Activated CD4-positive, alpha-beta T cell treated with anti-CD3 and anti-CD28 coated beads, Interleukin-2, amount 10 ng/mL, durations not matched to agents 24 days and 14 days (primary cell): ENCODE results near the gene CSTB. TPM values are rescaled to one million over a fixed set of nuclear protein-coding genes. Genes with fewer than 3 reads are reported as not detected.

Experiments
- DNase-seq: peaks from one replicate; pipeline ENCODE4 v3.0.0; 2022
- H3K27ac Mint-ChIP-seq: one replicate; pipeline ENCODE4 v1.8.0; 2022; ENCODE audit warnings: mild to moderate bottlenecking, mixed read lengths
- H3K27me3 Mint-ChIP-seq: one replicate; pipeline ENCODE4 v1.8.0; 2022; ENCODE audit warnings: mixed read lengths
- H3K36me3 Mint-ChIP-seq: one replicate; pipeline ENCODE4 v1.8.0; 2022; ENCODE audit warnings: low read depth, mild to moderate bottlenecking, mixed read lengths
- H3K4me1 Mint-ChIP-seq: one replicate; pipeline ENCODE4 v1.8.0; 2021; ENCODE audit warnings: mixed read lengths
- H3K4me3 Mint-ChIP-seq: one replicate; pipeline ENCODE4 v1.8.0; 2022; ENCODE audit warnings: mild to moderate bottlenecking, moderate library complexity, mixed read lengths
- H3K9me3 Mint-ChIP-seq: one replicate; pipeline ENCODE4 v1.8.0; 2021; ENCODE audit warnings: mixed read lengths
- intact Hi-C: fragments of 100-400 bp; cut with micrococcal nuclease; formaldehyde crosslinking; loops from one replicate; pipeline ENCODE4 v1.15.1; 2023
- total RNA-seq: library from RNA; stranded (reverse); gene quantifications from 2 replicates; pipeline ENCODE4 v1.2.3, GENCODE V29; 2022

Gene CSTB
- total RNA-seq, 1 donor from 2014 or later = 59.2 TPM

DNA sequence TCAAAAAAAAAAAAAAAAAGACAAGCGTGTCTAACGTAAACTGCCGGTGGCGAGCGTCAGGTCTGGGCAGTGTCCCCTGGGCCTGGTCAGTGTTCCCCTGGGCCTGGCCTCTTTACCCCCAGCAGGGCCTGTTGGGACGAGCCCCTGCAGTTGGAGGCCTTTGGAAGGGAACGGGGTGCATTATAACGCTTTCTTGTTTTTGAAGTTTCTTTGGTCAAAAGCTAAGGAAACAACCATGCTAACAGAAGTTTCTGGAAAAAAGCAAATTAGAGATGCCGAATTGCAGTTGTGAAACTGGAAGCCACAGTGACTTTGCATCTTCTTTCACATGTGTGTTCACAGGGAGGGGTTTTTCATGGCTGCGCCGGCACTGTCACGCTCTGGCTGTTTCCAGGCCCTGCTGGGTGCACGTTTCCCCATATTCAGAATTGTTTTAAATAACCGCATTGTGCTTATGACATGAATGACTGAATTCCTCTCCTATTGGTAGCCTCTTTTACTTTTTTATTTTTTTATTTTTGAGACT is 29.2 kb upstream of the CSTB start:
- peaks cover 2% of the 10 kb centered on the region for H3K4me1 Mint-ChIP-seq
- no peaks in the 10 kb centered on the region for H3K27me3 Mint-ChIP-seq
- H3K27ac Mint-ChIP-seq = peak overlapping the region; percentile 60
- no peaks in the 10 kb centered on the region for H3K9me3 Mint-ChIP-seq
- intact Hi-C loops = no loop called here
- no peak for DNase-seq
- peaks cover 34% of the 10 kb centered on the region for H3K36me3 Mint-ChIP-seq
- no peak overlapping the region for H3K4me3 Mint-ChIP-seq

GRCh38 chr21:43803558-43804300 is 27.6 kb upstream of the CSTB start:
- peaks cover 2% of the 10 kb centered on the region for H3K4me1 Mint-ChIP-seq
- peaks cover 44% of the 10 kb centered on the region for H3K36me3 Mint-ChIP-seq
- no peak for DNase-seq
- H3K4me3 Mint-ChIP-seq = no peak overlapping the region
- no peaks in the 10 kb centered on the region for H3K27me3 Mint-ChIP-seq
- no peak overlapping the region for H3K27ac Mint-ChIP-seq
- intact Hi-C loops = no loop called here
- H3K9me3 Mint-ChIP-seq = no peaks in the 10 kb centered on the region

DNA sequence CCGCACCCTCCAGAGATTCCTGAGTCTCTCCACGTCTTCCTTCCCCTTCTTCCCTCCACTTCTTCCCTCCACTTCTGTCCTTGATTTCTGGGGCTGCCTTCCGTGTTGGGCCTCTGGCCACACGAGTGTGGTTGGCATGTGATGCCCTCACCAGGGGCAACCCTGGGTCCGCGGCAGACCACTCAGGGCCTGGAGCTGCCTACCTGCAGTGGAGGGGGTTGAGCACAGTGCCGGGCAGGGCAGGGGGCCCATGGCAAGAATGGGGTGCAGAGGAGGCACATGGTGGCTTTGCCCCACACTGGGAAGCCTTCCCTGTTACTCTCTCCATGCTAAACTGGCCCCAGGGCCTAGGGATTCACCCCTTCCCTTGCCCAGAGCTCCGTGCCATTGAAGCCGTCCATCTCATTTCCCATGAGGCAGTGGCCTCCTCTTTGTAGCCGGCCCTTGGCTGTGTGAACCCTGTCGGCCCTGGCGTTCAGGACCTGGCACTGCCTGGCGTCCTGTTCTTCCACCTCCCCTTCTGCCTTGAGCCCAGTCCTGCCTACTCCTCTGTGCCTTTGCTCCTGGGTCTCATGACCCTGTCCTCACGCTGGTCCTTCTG is 26.7 kb upstream of the CSTB start:
- H3K27ac Mint-ChIP-seq = no peak overlapping the region
- intact Hi-C loops = no loop called here
- no peaks in the 10 kb centered on the region for H3K9me3 Mint-ChIP-seq

GRCh38 chr21:43801006-43801783 is 25.1 kb upstream of the CSTB start:
- Mint-ChIP-seq H3K27me3 (no peaks in the 10 kb centered on the region), H3K9me3 (no peaks in the 10 kb centered on the region), H3K4me1 (peaks cover 5% of the 10 kb centered on the region), H3K4me3 (no peak overlapping the region), H3K27ac (peak overlapping the region; percentile 51), H3K36me3 (peaks cover 62% of the 10 kb centered on the region)
- DNase-seq = no peak
- intact Hi-C loops = no loop called here

More for the DNA sequence above, 26.7 kb upstream of the CSTB start:
- Mint-ChIP-seq H3K36me3 (peaks cover 50% of the 10 kb centered on the region), H3K27me3 (no peaks in the 10 kb centered on the region), H3K4me3 (no peak overlapping the region), H3K4me1 (peaks cover 2% of the 10 kb centered on the region)
- no peak for DNase-seq

DNA sequence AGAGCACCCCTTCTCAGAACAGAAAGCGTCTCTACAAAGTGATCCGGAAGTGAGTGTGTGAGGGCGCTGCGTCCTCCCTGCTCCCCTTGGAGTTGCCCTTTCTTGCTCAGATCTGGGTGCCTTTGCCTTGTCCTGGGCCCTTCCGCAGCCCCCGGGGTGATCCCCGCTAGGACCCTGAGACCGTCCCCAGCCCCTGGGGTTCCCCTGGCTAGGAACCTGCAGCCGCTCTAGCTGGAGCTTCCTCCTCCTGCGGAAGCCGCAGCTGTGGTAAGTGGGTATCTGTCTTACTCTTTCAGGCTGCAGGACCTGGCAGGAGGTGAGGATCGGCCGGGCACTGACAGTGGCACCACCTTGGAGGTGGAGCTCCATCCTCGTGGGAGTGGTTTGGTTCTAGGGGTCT is 24.5 kb upstream of the CSTB start:
- peaks cover 5% of the 10 kb centered on the region for H3K4me1 Mint-ChIP-seq
- no peak overlapping the region for H3K4me3 Mint-ChIP-seq
- peaks cover 62% of the 10 kb centered on the region for H3K36me3 Mint-ChIP-seq
- intact Hi-C loops = no loop called here
- no peaks in the 10 kb centered on the region for H3K27me3 Mint-ChIP-seq
- peak overlapping the region; percentile 37 for H3K27ac Mint-ChIP-seq
- H3K9me3 Mint-ChIP-seq = no peaks in the 10 kb centered on the region
- DNase-seq = no peak

DNA sequence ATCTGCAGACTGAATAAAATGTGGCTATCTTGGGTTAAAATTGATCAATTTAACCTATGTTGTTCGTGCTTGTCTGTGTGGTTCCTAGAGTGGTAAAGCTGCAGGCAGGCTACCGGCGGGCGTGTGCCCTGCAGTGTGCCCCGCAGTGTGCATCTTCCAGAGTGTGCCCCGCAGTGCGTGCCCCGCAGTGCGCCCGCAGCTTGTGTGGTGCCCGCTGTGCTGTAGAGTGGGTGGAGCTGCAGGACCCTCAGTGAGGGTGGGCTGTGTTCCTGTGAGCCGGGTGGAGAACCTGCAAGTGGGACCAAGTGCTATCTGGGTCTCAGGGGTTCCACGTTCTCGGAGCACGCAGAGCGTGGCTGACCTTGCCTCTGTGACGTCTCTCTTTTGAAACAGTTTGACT is 24.0 kb upstream of the CSTB start:
- Mint-ChIP-seq H3K27ac (peak overlapping the region; percentile 37), H3K4me3 (no peak overlapping the region), H3K36me3 (peaks cover 64% of the 10 kb centered on the region), H3K9me3 (no peaks in the 10 kb centered on the region), H3K4me1 (peaks cover 5% of the 10 kb centered on the region), H3K27me3 (no peaks in the 10 kb centered on the region)
- DNase-seq = no peak
- intact Hi-C loops = no loop called here

- Mint-ChIP-seq H3K4me1 (peaks cover 5% of the 10 kb centered on the region), H3K36me3 (peaks cover 71% of the 10 kb centered on the region), H3K4me3 (no peak overlapping the region), H3K27me3 (no peaks in the 10 kb centered on the region), H3K9me3 (no peaks in the 10 kb centered on the region), H3K27ac (no peak overlapping the region)
- intact Hi-C loops = no loop called here
- no peak for DNase-seq
Observed at GRCh38 chr21:43799301-43799840, 23.3 kb upstream of the CSTB start.

GRCh38 chr21:43797925-43798715 is 22.0 kb upstream of the CSTB start:
- no peak for DNase-seq
- Mint-ChIP-seq H3K27me3 (no peaks in the 10 kb centered on the region), H3K9me3 (no peaks in the 10 kb centered on the region), H3K27ac (no peak overlapping the region), H3K4me3 (no peak overlapping the region), H3K4me1 (peaks cover 5% of the 10 kb centered on the region), H3K36me3 (peaks cover 72% of the 10 kb centered on the region)
- intact Hi-C loops = no loop called here

DNA sequence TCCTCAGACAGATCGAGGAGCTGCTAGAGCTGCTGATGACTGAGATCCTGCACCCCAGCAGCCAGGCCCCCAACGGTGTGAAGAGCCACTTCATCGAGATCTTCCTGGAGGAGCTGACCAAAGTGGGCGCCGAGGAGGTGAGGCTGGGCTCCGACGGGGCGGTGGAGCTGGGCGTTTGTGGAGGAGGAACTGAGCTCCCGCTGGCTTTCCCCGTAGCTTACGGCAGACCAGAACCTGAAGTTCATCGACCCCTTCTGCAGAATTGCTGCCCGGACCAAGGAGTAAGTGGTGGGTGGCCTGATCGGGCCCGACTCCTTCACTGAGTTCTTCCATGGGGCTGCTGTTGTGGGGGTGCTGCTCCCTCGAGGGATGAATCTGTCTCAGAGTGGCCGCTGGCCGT is 21.3 kb upstream of the CSTB start:
- DNase-seq = no peak
- H3K4me3 Mint-ChIP-seq = no peak overlapping the region
- H3K4me1 Mint-ChIP-seq = peaks cover 7% of the 10 kb centered on the region
- H3K27ac Mint-ChIP-seq = no peak overlapping the region
- peaks cover 74% of the 10 kb centered on the region for H3K36me3 Mint-ChIP-seq
- intact Hi-C loops = no loop called here
- no peaks in the 10 kb centered on the region for H3K27me3 Mint-ChIP-seq
- H3K9me3 Mint-ChIP-seq = no peaks in the 10 kb centered on the region

GRCh38 chr21:43794857-43795256 is 18.7 kb upstream of the CSTB start:
- Mint-ChIP-seq H3K27ac (no peak overlapping the region), H3K36me3 (peaks cover 81% of the 10 kb centered on the region), H3K4me3 (no peak overlapping the region), H3K4me1 (peaks cover 20% of the 10 kb centered on the region), H3K9me3 (no peaks in the 10 kb centered on the region), H3K27me3 (no peaks in the 10 kb centered on the region)
- intact Hi-C loops = no loop called here
- no peak for DNase-seq

- DNase-seq = no peak
- no peaks in the 10 kb centered on the region for H3K27me3 Mint-ChIP-seq
- no peak overlapping the region for H3K27ac Mint-ChIP-seq
- peaks cover 80% of the 10 kb centered on the region for H3K36me3 Mint-ChIP-seq
- no peak overlapping the region for H3K4me3 Mint-ChIP-seq
- intact Hi-C loops = no loop called here
- no peaks in the 10 kb centered on the region for H3K9me3 Mint-ChIP-seq
- H3K4me1 Mint-ChIP-seq = peaks cover 20% of the 10 kb centered on the region
Observed at GRCh38 chr21:43794311-43794710, 18.2 kb upstream of the CSTB start.

GRCh38 chr21:43793243-43793642 is 17.1 kb upstream of the CSTB start:
- intact Hi-C loops = no loop called here
- peaks cover 20% of the 10 kb centered on the region for H3K4me1 Mint-ChIP-seq
- H3K4me3 Mint-ChIP-seq = no peak overlapping the region
- no peaks in the 10 kb centered on the region for H3K9me3 Mint-ChIP-seq
- DNase-seq = no peak
- H3K27me3 Mint-ChIP-seq = no peaks in the 10 kb centered on the region
- no peak overlapping the region for H3K27ac Mint-ChIP-seq
- H3K36me3 Mint-ChIP-seq = peaks cover 72% of the 10 kb centered on the region

DNA sequence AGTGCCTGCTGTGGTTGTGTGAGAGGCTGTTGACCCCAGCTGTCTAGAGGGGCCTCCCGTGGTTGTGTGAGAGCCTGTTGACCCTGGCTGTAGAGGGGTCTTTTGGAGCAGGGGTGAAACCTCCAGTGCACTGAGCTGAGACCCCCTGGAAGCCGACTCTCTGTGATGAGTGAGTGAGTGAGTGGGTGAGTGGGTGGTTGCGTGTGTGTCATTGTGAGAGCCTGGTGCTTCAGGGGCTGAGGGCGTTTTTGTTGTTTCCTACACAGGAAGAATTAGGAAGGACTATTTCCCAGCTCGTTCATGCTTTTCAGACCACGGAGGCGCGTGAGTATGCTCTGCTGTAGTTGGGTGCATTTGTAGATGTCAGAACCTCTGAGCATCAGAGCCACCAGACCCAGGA is 16.3 kb upstream of the CSTB start:
- DNase-seq = no peak
- H3K4me1 Mint-ChIP-seq = peaks cover 20% of the 10 kb centered on the region
- H3K9me3 Mint-ChIP-seq = no peaks in the 10 kb centered on the region
- no peaks in the 10 kb centered on the region for H3K27me3 Mint-ChIP-seq
- intact Hi-C loops = no loop called here
- H3K27ac Mint-ChIP-seq = peak overlapping the region; percentile 64
- H3K4me3 Mint-ChIP-seq = peak overlapping the region; percentile 65
- H3K36me3 Mint-ChIP-seq = peaks cover 69% of the 10 kb centered on the region
